Loucy (cell line): Measurements from ENCODE around the gene KIF17.

Source experiments
- CTCF ChIP-seq: fragments of 200-600 bp; sonication (generic); conservative IDR thresholded peaks from 2 replicates; pipeline ENCODE4 v1.5.1; 2014; ENCODE audit warnings: mild to moderate bottlenecking, antibody characterized with exemption, low read length
- EZH2phosphoT487 ChIP-seq: fragments of 200-600 bp; IDR thresholded peaks from 2 replicates; pipeline ENCODE4 v1.6.1; 2018; ENCODE audit warnings: antibody characterized with exemption, mild to moderate bottlenecking, moderate library complexity, borderline replicate concordance

- TF ChIP-seq CTCF (no peak), EZH2phosphoT487 (no peak)
Measured at GRCh38 chr1:20693623-20694022, 24.2 kb downstream of the KIF17 start.
